ENCODE data around the gene HRAS. TPM values are rescaled to one million over a fixed set of nuclear protein-coding genes. Genes with fewer than 3 reads are reported as not detected.

The HRAS gene
- polyA plus RNA-seq, 1 of the 3 experiments (the other 2 are of a cell fraction) = 217 TPM

DNA sequence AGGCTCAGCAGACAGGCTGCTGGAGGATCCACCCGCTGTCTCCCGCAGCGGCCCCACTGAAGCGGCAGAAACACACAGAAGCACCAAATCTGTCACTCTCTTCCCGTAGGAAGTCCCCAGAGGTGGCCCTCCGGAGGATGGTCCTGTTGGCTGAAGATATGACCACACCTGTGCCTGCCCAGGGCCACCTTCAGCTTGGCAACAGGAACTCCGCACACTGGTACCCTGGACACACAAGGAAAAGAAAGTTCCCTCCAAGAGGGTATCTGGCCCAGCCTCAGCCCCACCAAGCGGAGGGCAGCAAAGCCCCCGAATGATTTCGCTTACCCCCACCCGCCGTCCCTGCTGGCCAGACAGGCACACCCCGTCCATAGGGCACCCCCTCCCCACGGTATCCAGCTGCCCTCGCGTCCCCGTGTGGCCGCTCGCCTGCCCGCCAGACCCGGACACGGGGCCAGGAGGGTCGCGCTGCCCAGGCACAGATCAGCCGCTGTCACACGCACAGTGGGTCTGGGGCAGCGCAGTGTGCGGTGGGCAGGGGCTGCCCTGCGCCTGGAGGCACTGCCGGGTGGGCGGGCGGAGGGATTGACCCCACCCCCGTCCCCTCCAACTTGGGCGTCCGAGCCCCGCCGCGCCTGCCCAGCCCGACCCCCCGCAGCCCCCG, 32.4 kb upstream of the HRAS start:
- Histone ChIP-seq H3K27me3 (ENCODE audit: insufficient read depth) (no peaks in the 10 kb centered on the region), H3K27ac (ENCODE audit: low read depth in 2 of 2, low read length in 1 of 2) (peak overlapping the region in 1 of 2 experiments; percentile 74; a peak in 1 of 4 replicates), H3K9me2 (no peaks in the 10 kb centered on the region), H4K20me1 (ENCODE audit: insufficient read depth) (no peaks in the 10 kb centered on the region), H2AFZ (ENCODE audit: low read depth) (peak overlapping the region; percentile 68; the same call in 1 of the 2 replicates), H3K9me3 (no peaks in the 10 kb centered on the region), H3K36me3 (replicated peaks in 1 of 2; ENCODE audit: control insufficient read depth in 1 of 2, insufficient read depth in 2 of 2, low read length in 1 of 2) (no peaks in the 10 kb centered on the region), H3K9ac (peak overlapping the region; percentile 67), H3K4me2 (peak overlapping the region; percentile 94), H3K79me2 (ENCODE audit: insufficient read depth) (peaks cover 11% of the 10 kb centered on the region; the same call in 1 of the 2 replicates), H3K4me1 (ENCODE audit: control insufficient read depth in 1 of 2, insufficient read depth in 2 of 2, low read depth in 1 of 2, low read length in 1 of 2) (peaks cover 6 to 26% of the 10 kb centered on the region in 2 experiments; a peak in 2 of 4 replicates), H3K4me3 (ENCODE audit: low read depth in 2 of 2, low read length in 1 of 2) (peak overlapping the region; percentile 72 to 88), H3F3A (replicated peaks; ENCODE audit: insufficient read depth) (peaks cover 6% of the 10 kb centered on the region)
- POLR2A ChIA-PET = interaction anchor here (0.9 to 3.0 kb wide), 3 partner anchors 8 to 61 kb away, joined by 3 to 9 read pairs (median 3); partner anchors contain the start of genes PHRF1 and RNH1
- TF ChIP-seq NRF1 (IDR thresholded peaks at IDR 0.05; ENCODE audit: low read depth, low read length) (0 out of 2 replicates have a peak, but pooled peaks have one; percentile 7), MXI1 (IDR thresholded peaks at IDR 0.05; ENCODE audit: low read depth, low read length) (peak; percentile 13; the same call in 1 of the 2 replicates), EZH2phosphoT487 (IDR thresholded peaks at IDR 0.05; ENCODE audit: borderline replicate concordance, low read depth) (no peak)
- no peak for DNase-seq
- WGBS (ENCODE audit: low lambda C conversion rate) = 33% methylated on average over 10 of the region's 41 CpGs
- CTCF ChIA-PET = interaction anchor here (1.0 to 6.8 kb wide), 3 partner anchors 12 to 155 kb away, joined by 3 to 41 read pairs (median 4); no protein-coding TSS in a partner anchor

- Histone ChIP-seq H3K79me2 (ENCODE audit: insufficient read depth) (peaks cover 11% of the 10 kb centered on the region; the same call in 1 of the 2 replicates), H3K9me2 (no peaks in the 10 kb centered on the region), H3K4me3 (ENCODE audit: low read depth in 2 of 2, low read length in 1 of 2) (peak overlapping the region; percentile 72 to 88), H3K36me3 (replicated peaks in 1 of 2; ENCODE audit: control insufficient read depth in 1 of 2, insufficient read depth in 2 of 2, low read length in 1 of 2) (no peaks in the 10 kb centered on the region), H3K4me2 (peak overlapping the region; percentile 94), H3F3A (replicated peaks; ENCODE audit: insufficient read depth) (peaks cover 6% of the 10 kb centered on the region), H3K9me3 (no peaks in the 10 kb centered on the region), H4K20me1 (ENCODE audit: insufficient read depth) (no peaks in the 10 kb centered on the region), H2AFZ (ENCODE audit: low read depth) (no peak overlapping the region), H3K9ac (peak overlapping the region; percentile 67), H3K27me3 (ENCODE audit: insufficient read depth) (no peaks in the 10 kb centered on the region), H3K27ac (ENCODE audit: low read depth in 2 of 2, low read length in 1 of 2) (no peak overlapping the region; a peak in 1 of 4 replicates), H3K4me1 (ENCODE audit: control insufficient read depth in 1 of 2, insufficient read depth in 2 of 2, low read depth in 1 of 2, low read length in 1 of 2) (peaks cover 6 to 27% of the 10 kb centered on the region in 2 experiments; a peak in 2 of 4 replicates)
- no peak for DNase-seq
- WGBS (ENCODE audit: low lambda C conversion rate) = 96% methylated on average over 4 of the region's 18 CpGs
- CTCF ChIA-PET = interaction anchor here (1.3 to 6.8 kb wide), 4 partner anchors 12 to 156 kb away, joined by 3 to 41 read pairs (median 4); no protein-coding TSS in a partner anchor
- TF ChIP-seq NRF1 (IDR thresholded peaks at IDR 0.05; ENCODE audit: low read depth, low read length) (no peak), GATA2 (CRISPR knock-in tag; IDR thresholded peaks at IDR 0.05) (no peak), GABPA (IDR thresholded peaks at IDR 0.05; ENCODE audit: low read depth) (no peak), RFX5 (IDR thresholded peaks at IDR 0.05; ENCODE audit: low read length) (no peak), RCOR1 (IDR thresholded peaks at IDR 0.05; ENCODE audit: low read length) (no peak), SMC3 (IDR thresholded peaks at IDR 0.05; ENCODE audit: low read depth, low read length) (no peak), USF2 (IDR thresholded peaks at IDR 0.05; ENCODE audit: borderline replicate concordance, low read depth, low read length) (no peak), IRF3 (IDR thresholded peaks at IDR 0.05; ENCODE audit: low read depth, low read length) (no peak), YY1 (IDR thresholded peaks at IDR 0.05; ENCODE audit: low read depth) (no peak)
- TF ChIP-seq, protein P1, sequence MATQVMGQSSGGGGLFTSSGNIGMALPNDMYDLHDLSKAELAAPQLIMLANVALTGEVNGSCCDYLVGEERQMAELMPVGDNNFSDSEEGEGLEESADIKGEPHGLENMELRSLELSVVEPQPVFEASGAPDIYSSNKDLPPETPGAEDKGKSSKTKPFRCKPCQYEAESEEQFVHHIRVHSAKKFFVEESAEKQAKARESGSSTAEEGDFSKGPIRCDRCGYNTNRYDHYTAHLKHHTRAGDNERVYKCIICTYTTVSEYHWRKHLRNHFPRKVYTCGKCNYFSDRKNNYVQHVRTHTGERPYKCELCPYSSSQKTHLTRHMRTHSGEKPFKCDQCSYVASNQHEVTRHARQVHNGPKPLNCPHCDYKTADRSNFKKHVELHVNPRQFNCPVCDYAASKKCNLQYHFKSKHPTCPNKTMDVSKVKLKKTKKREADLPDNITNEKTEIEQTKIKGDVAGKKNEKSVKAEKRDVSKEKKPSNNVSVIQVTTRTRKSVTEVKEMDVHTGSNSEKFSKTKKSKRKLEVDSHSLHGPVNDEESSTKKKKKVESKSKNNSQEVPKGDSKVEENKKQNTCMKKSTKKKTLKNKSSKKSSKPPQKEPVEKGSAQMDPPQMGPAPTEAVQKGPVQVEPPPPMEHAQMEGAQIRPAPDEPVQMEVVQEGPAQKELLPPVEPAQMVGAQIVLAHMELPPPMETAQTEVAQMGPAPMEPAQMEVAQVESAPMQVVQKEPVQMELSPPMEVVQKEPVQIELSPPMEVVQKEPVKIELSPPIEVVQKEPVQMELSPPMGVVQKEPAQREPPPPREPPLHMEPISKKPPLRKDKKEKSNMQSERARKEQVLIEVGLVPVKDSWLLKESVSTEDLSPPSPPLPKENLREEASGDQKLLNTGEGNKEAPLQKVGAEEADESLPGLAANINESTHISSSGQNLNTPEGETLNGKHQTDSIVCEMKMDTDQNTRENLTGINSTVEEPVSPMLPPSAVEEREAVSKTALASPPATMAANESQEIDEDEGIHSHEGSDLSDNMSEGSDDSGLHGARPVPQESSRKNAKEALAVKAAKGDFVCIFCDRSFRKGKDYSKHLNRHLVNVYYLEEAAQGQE (IDR thresholded peaks at IDR 0.05; ENCODE audit: low read depth, low read length) = no peak
- TF ChIP-seq, protein P2, sequence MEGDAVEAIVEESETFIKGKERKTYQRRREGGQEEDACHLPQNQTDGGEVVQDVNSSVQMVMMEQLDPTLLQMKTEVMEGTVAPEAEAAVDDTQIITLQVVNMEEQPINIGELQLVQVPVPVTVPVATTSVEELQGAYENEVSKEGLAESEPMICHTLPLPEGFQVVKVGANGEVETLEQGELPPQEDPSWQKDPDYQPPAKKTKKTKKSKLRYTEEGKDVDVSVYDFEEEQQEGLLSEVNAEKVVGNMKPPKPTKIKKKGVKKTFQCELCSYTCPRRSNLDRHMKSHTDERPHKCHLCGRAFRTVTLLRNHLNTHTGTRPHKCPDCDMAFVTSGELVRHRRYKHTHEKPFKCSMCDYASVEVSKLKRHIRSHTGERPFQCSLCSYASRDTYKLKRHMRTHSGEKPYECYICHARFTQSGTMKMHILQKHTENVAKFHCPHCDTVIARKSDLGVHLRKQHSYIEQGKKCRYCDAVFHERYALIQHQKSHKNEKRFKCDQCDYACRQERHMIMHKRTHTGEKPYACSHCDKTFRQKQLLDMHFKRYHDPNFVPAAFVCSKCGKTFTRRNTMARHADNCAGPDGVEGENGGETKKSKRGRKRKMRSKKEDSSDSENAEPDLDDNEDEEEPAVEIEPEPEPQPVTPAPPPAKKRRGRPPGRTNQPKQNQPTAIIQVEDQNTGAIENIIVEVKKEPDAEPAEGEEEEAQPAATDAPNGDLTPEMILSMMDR (IDR thresholded peaks at IDR 0.05) = no peak
- POLR2A ChIA-PET = interaction anchor here (0.9 to 3.0 kb wide), 2 partner anchors 9 to 10 kb away, joined by 3 to 9 read pairs; partner anchors contain the start of gene PHRF1
Observed at GRCh38 chr11:567011-567628, 31.7 kb upstream of the HRAS start.
